NCI-H82 (cell line): ENCODE data around the gene SRR.
"Not testable (repeated sequence)": the region's sequence is repeated elsewhere in the genome, so short reads cannot be mapped to it uniquely, and the experiment has no call there.

Experiments used
- DNase-seq: peaks from one replicate; lab custom pipeline; 2025; lab: John Stamatoyannopoulos, UW

The SRR gene

GRCh38 chr17:2289878-2290478, 13.8 kb upstream of the SRR start:
- DNase-seq: no peak

- no peak for DNase-seq
Observed at GRCh38 chr17:2292100-2292499, 11.7 kb upstream of the SRR start.

- DNase-seq: no peak
Observed at GRCh38 chr17:2295575-2295974, 8.2 kb upstream of the SRR start.

GRCh38 chr17:2297023-2297422, 6.7 kb upstream of the SRR start:
- no peak for DNase-seq

- DNase-seq: no peak
Observed at GRCh38 chr17:2299136-2299535, 4.6 kb upstream of the SRR start.

GRCh38 chr17:2299756-2300155, 4.0 kb upstream of the SRR start:
- no peak for DNase-seq

- peak; percentile 95 for DNase-seq
Observed at GRCh38 chr17:2302778-2303203, 959 bp upstream of the SRR start.

GRCh38 chr17:2304931-2305330, 1.2 kb downstream of the SRR start:
- DNase-seq: no peak

- DNase-seq: no peak
Observed at GRCh38 chr17:2309338-2310154, 5.8 kb downstream of the SRR start.

- DNase-seq: no peak
Observed at GRCh38 chr17:2312736-2313135, 9.0 kb downstream of the SRR start.

GRCh38 chr17:2316916-2317205, 13.1 kb downstream of the SRR start:
- not testable (repeated sequence) for DNase-seq

- DNase-seq: no peak
Observed at GRCh38 chr17:2317796-2318195, 14.0 kb downstream of the SRR start.

- DNase-seq: no peak
Observed at GRCh38 chr17:2319051-2319450, 15.3 kb downstream of the SRR start.

- DNase-seq: no peak
Observed at GRCh38 chr17:2321399-2321798, 17.6 kb downstream of the SRR start.

GRCh38 chr17:2323629-2324314, 20.0 kb downstream of the SRR start:
- no peak for DNase-seq

- peak; percentile 25 for DNase-seq
Observed at GRCh38 chr17:2331303-2331702, 27.6 kb downstream of the SRR start.

- peak; percentile 51 for DNase-seq
Observed at GRCh38 chr17:2335726-2336214, 32.0 kb downstream of the SRR start.

GRCh38 chr17:2336215-2336851, 32.6 kb downstream of the SRR start, which contains the start of gene TSR1:
Gene TSR1 (minus strand): TSS chr17:2336457. CDS start chr17:2336427, 30 bp downstream.
- peak; percentile 98 for DNase-seq

GRCh38 chr17:2336852-2337543, 33.2 kb downstream of the SRR start, which contains the start of gene SGSM2:
Gene SGSM2 (plus strand): TSS chr17:2337501. CDS start chr17:2337689, 188 bp downstream.
- peak; percentile 92 for DNase-seq

- peak; percentile 76 for DNase-seq
Observed at GRCh38 chr17:2337544-2338314, 34.0 kb downstream of the SRR start.

GRCh38 chr17:2338315-2338657, 34.5 kb downstream of the SRR start:
- DNase-seq: peak; percentile 48
